T-helper 9 cell (primary cell): ENCODE measurements around the gene PLEKHA8.

Experiments used
- DNase-seq: peaks from one replicate; pipeline ENCODE4 v3.0.0-alpha.2; 2020

PLEKHA8 gene

DNA sequence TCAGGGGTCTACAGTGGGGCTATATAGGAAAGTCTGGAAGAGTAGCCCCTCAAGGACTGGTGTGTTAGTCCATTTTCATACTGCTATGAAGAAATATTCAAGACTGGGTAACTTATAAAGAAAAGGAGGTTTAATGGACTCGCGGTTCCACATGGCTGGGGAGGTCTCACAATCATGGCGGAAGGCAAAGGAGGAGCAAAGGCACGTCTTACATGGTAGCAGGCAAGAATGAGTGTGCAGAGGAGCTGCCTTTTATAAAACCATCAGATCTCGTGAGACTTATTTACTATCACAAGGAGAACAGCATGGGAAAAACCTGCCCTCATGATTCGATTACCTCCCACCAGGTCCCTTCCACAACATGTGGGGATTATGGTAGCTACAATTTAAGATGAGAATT, 4.7 kb upstream of the PLEKHA8 start:
- no peak for DNase-seq

DNA sequence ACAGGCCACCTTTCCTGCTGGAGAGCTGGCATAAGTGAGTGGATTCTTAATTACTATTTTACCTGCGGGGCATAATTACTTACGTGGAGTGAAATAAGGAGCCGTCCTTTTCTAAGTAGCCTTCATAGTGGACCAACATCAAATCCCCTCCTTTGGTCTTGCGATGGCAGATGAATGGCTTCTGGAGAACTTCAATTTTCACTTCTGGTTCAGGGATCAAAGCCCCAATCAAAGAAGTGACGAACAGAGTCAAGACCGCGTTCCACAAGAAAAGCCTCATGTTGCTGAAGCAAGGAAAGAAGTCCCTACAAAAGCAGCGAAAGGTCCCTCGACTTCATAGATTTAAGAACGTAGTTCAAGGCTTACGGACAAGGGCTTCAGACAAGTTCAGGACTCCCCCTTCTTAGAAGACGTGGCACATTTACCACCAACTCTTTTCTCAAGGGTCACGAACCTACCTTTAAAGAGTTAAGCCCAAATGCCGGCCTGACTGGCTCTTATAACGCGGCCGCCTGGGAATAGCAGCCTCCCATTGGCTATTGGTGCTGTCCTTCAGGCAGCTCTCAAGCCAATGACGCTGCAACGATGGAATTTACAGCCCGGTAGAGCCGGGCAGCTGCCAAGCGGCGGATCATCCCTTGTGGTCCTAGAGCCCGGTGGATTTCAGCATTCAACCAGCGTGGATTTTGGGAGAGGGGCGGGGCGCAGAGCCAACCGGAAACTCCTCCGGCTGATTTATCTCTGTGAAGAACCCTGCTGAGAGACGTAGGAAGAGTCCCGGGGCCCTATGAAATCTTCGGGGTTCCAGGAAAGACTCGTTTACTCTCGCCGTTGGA, 1.8 kb upstream of the PLEKHA8 start, which contains the start of gene FKBP14:
Gene FKBP14, minus strand, starts transcription at position 474 of the 836 bp plus-strand sequence. Its CDS starts 194 bp downstream, at position 280.
- DNase-seq: peak; percentile 85

DNA sequence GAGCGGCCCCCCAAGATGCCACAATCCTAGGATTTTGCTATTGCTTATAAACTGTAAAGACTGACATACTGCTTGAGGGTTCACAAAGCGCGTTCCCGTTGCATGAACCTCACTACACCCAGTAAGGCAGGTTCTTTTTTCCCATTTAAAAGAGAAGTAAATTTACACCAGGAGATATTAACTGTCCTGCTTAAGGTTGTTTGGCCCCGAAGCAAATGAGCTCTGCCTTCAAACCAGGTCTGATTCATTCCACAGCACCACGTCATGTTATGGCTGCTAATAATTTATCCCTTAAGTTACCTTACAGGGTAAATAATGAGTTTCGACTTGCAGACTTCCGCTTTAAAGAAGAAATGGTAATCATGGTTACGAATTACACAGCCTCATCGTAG, 1.2 kb upstream of the PLEKHA8 start:
- peak; percentile 10 for DNase-seq

DNA sequence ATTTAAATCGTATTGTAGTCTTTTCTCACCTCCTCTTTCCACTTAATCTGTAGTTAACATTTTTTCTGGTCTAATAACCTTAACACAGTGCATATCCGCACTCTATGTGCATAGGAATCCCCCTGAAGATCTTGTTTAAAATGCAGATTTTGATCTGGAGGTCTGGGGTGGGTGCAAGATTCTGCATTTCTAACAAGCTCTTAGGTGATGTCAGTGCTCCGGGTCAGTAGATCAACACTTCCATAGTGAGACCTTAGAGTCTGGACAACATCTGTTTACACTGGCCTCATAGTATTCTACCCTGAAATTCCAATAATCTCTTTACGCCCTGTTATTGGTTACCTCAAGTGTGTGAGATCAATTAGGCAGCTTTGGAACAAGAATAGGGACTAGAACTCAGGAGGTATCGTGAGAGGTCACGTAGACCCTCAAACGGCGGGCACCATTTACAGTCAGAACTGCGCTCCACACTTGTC, 434 bp upstream of the PLEKHA8 start:
- no peak for DNase-seq

DNA sequence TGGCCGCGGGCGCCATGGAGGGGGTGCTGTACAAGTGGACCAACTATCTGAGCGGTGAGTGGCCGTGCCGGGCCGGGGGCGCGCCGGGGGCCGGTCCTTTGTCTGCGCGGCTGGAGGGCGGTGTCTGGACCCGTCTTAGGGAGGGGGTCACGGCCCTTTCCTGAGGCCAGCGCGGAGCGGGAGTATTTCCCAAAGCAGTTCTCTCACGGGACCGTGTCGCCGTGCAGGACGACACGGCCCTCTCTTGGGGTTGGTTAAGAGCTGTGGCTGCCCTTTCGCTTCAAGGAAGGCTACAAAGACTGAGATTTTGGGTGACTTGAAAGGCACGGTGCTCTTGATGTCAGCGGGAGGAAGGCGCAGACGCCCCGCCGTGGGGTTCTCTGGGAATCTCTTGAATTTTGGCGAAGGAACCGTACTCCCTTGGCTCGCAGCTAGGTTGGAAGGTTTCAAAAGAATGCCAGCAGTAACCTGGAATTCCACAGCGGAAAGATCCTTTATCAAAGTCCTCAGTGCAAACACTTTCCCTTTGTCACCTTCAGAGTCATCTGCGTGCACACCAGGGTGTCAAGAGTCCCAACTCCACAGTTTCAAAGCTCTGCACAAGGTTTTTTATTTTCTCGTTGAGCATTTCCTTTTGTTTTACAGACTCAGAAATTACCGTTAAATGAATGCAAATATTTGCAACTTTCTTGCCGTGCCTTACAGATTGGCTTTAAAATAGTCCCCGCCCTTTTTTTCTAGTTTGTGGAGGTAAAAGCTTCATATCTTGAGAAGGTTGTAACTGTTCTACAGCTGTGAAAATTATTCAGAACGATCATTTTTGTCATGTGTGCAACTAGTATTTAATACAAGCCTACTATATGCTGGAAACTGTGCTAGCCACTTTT, 780 bp downstream of the PLEKHA8 start:
- no peak for DNase-seq

DNA sequence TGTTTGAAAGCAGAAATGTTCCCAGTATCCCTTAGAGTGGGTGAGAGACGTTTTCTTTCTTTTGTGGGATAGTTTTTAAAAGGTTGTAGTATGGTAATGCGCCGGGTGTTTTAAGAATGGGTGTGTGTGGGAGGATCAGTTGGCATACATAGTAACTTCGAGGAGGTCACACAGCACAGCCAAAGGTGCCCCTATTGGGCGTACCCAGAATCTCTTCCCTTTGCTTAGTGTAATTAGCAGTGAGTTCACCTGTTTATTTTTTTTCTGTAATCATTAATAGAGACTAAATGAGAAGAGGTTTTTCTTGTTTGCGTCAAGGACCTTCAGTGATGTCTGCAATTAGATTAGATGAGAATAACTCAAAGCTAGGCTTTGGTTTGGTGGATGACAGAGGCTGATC, 1.5 kb downstream of the PLEKHA8 start:
- DNase-seq: no peak

DNA sequence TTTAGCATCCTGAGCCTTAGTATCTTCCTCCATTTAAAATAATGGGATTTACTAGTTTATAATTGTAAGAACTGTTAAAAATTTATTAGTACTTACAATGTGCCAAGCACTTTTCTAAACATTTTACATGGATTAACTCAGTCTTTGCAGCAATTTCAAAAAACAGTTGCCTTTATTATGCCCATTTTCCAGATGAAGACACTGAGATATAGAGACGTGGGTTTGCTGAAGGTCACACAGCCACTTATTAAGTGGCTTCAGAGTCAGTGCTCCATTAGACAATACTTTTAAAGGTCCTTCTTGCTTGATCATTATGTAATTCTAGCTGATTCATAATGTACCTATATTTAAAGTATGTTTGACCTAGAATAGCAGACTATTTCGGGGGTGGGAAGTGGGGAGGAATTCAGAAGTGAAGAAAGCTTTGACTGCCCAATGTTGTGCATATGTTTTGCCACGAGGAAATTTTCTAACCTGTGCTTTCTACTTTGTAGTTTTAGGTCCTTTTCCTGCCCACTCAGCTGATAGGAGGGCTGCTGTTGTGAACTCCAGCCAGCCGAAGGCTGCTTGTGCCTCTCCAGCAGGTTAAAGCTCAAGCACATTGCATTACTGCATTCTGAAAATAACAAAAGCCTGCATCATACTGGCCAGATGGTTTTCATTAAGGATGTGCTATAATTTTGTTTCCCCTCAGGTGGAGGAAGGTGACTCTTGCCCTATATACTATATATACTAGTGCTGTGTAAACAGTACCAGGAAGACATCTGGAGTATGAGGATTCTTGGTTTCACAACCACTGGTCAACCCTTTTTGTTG, 4.3 kb downstream of the PLEKHA8 start:
- DNase-seq: no peak

DNA sequence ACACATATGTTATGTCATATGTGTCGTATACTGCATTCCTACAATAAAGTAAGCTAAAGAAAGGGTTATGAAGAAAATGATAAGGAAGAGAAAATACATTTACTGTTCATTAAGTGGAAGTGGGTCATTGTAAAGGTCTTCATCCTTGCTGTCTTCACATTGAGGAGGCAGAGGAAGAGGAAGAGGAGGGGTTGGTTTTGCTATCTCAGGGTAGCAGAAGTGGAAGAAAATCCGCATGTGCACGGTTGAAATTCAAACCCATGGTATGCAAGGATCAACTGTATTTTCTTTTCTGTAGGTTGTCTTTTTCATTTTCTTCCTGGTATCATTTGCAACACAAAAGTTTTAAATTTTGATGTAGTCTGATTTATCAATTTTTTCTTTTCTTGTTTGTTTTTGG, 6.3 kb downstream of the PLEKHA8 start:
- DNase-seq: no peak

DNA sequence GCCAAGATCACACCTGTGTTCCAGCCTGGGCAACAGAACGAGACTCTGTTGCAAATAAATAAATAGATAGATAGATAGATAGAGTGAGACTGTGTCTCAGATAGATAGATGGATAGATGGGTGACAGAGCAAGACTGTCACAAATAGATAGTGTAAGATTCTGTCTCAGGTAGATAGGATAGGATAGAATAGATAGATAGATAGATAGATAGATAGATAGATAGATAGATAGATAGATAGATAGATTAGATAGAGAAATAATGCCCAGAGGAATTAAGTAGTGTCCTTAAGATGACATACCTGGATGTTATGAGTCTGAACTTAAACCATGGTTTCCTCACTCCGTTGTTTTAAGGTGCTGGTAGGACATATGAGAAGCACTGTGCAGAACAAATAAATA, 8.0 kb downstream of the PLEKHA8 start:
- no peak for DNase-seq

DNA sequence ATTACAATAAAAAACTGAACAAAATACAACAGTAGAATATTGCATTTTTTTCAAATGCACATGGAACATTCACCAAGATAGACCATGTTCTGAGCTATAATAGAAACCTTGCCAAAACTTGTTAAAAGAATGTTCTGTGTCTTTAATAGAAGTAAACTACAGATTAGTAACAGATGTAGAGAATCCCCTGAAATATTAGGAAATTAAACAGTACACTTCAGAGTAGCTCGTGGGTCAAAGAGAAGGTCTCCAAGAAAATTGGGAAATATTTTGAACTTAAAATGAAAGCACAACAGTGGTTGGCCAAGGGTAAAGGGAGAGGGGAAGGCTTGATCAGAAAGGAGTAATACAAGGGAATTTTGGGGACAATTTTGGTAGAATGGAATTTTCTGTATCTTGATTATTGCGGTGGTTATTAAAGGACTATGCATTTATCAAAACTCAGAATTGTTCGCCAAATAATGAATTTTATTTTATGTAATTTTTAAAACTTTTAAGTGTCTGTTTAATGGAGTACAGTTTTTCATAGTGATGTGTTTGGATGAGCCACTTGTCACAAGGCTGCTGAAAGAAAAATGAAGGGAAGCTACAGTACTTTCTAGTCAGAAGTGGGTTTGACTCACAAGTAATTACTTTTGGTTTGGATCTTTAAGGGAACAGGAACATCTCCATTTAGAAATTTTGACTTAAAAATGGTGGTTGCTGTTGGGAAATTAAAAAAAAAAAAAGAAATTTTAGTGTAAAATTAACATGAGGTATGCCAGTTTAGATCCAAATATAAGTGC, 10.2 kb downstream of the PLEKHA8 start:
- DNase-seq: no peak

DNA sequence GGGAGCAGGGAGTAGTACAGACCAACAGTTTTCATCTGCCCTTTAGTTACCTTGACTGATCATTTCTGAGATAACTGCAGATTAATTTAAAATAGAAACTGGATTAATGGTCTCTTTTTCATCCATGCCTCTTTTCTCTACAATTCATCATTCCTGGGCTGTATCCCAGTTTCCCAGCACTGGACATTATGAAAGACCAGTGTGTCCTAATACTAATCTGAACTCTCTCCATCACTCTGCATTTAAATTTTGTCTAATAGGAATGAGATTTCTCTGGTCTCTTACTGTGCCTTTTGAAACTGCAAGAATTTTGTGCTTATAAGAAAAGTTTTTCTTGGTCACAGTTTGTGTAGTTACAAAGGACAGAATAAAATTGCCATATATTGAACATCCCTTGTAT, 12.7 kb downstream of the PLEKHA8 start:
- DNase-seq: no peak

DNA sequence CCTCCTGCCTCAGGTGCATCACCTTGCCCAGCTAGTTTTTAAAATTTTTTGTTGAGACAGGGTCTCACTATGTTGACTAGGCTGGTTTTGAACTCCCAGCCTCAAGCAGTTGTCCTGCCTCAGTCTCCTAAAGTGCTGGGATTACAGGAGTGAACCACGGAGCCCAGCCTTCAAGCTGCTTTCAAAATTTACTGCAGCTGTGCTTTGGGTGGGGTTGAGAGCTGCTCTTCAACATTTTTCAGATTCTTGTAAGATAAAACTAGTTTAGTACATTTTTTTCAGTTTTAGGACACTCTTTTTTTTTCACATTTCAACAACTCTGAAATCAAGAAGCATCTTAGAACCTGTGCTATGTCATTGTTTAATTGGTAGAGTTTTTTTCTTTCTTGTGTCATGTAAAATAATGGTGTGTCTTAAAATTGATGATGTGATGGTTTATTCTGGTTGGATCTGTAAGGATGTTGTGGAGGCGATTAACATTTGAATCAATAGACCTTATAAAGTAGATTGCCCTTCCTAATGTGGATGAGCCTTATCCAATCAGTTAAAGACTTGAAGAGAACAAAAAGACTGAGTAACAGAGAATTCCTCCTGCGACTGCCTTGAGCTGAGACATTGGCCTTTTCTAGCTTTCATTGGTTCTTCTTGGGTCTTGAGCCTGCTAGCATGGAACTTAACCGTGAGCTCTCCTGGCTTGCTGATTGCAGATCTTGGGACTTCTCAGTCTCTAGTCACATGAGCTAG, 13.5 kb downstream of the PLEKHA8 start:
- DNase-seq: no peak

DNA sequence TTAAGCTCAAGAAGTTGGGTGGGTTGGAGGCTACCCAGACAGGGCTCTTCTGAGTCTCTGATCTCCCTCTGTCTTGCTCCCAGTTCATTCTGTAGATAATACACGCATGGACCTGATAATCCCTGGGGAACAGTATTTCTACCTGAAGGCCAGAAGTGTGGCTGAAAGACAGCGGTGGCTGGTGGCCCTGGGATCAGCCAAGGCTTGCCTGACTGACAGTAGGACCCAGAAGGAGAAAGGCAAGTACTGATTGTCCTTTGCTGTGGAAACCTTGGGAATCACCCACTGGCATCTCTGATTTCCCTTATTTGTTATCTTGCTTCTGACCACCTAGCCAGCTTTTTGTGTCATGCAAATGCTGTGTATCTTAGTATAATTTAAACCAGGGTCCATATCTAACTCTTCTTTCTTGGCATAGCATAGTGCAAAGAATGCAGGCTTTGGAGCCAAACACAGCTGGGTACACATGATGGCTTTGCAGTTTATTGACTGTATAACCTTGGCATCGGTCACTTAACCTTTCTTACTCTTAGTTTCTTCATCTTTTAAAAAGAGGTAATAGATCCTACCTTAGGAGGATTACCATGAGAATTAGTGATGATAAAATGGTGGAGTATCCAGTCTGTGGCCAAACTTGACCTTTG, 18.0 kb downstream of the PLEKHA8 start:
- DNase-seq: no peak

DNA sequence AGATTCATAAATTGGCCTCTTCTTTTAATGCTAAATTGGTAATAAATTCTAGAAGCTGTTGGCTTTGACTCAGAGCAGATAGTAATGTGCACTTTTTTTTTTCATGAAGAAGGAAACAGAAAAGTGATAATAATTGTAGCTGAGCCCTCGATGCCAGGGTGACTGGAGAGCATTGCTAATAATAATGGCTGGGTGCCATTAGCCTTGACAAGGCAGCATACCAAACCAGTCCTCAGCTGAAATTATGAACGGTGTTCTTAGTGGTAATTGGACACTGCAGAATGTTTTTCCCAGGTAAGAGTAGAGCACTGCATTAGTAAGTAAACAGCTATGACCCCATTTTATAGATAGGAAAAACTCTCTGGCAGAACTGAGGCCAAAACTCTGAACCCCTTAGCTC, 18.9 kb downstream of the PLEKHA8 start:
- DNase-seq: no peak

DNA sequence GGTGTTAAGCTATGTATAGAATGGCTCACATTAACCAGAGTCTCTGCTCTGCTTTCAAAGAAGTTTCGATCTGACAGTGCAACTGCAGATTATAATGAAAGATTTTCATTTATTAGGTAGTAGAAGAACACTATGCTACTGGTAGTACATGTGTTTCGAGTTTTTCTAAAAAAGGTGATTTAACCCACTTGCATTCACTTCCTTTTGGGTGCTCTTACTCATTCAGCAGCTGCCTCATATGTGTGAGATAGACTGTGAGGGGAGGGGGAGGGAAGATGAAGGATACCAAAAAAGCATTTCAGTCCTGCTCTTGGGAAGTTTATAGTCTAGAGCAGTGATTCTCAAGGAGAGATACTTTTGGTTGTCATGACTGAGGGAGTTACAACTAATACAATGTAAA, 20.4 kb downstream of the PLEKHA8 start:
- no peak for DNase-seq

DNA sequence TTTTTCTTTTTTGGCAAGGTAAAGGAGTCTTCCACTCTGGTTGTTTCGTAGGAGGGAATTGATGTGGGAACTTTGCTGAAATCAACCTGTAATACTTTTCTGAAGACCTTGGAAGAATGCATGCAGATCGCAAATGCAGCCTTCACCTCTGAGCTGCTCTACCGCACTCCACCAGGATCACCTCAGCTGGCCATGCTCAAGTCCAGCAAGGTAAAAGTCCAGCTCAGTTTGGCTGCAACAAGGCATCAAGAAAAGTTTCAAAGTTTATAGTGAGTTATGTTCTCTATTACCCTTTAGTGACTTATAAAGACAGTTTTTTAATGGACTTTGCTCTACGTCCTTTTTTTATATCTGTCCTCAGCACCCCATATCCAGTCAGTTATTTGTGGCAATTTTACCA, 21.0 kb downstream of the PLEKHA8 start:
- DNase-seq: no peak

DNA sequence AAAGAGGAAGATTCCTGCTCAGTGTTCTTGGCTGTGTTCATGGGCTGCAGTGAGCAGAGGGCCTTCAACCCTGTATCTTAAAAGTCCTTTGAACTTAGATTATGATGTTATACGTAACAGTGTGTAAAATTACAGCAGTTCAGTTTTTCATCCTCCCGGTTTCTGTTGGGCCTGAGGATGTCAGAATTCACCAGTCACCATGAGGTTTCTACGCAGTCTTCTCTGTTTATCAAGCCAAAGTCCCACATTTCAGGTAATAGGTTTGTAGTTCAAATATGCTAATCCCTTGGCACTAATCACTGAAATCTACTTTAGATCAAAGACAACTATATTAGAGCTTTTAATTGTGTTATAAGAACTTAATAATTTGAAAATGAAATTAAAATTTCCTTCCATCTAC, 24.9 kb downstream of the PLEKHA8 start:
- no peak for DNase-seq

DNA sequence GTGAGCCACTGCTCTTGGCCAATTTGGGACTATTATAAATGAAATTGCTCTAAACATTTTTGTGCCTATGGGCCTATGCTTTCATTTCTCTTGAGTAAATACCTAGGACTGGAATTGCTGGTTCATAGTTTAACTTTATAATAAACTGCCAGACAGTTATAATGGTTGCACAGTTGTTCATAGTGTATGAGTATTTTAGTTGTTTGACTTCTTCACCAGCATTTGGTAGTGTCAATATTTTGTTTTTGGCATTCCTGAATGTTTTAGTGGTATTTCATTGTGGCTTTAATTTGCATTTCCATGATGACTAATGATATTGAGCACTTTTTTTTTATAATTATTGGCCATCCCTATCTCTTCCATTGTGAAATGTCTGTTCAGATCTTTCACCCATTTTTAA, 29.5 kb downstream of the PLEKHA8 start:
- DNase-seq: no peak

DNA sequence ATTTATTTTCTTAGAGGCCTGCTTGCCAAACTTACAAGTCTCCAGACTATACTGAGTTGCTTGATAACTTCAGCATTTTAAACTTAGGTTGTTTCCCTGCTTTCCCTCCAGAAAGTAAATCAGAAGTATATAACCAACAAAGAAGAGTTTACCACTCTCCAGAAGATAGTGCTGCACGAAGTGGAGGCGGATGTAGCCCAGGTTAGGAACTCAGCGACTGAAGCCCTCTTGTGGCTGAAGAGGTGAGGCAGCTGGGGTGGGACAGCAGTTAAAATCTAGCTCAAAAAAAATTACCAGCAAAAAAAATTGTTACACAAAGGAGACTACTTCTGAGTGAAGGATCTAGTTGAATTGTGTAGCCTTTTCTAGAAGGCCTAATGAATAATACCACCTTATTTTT, 33.6 kb downstream of the PLEKHA8 start:
- DNase-seq: peak; percentile 3

DNA sequence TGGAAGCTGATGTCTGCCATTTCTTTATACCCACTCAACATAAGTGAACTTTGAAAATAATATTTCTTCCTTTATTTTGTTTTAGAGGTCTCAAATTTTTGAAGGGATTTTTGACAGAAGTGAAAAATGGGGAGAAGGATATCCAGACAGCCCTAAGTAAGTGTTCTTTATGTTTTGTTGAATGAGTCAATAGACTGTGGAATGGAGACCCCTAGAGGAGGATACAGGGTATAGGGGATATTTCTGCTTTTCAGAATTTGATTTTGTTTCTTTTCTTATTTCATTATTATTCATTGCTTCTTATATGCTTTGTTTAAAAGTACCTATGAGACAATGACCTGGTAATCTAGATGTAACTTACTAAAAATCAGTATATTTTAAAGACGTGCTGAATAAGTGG, 34.4 kb downstream of the PLEKHA8 start:
- DNase-seq: no peak

DNA sequence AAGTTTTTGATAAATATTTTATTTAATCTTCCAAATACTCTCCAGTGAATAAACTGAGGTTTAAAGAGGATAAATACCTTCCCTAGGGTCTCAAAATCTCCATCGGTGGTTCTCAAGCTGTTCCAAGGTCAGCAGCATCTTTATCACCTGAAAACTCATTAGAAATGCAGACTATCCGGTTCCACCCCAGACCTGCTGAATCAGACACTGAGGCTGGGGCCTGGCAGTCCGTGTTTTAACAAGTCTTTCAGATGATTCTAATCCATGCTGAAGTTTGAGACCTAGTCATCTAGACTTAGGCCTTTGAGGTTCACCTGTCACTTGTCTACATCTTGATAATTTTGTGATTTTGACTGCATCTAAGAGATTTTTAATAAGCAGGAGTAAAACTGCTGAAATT, 37.5 kb downstream of the PLEKHA8 start:
- no peak for DNase-seq
